Erythroblast (primary cell): ENCODE results near the gene USHBP1.
A peak's percentile ranks its signal among the peaks of the same experiment; 100 is the strongest.

Source experiments
- DNase-seq, 2 experiments: peaks; one replicate each; lab custom pipeline; 2025; lab: John Stamatoyannopoulos, UW
- GATA1 ChIP-seq: IDR thresholded peaks from 2 replicates; pipeline ENCODE4 v1.6.1; 2011; ENCODE audit warnings: low read depth, mild to moderate bottlenecking, control low read depth, low read length, moderate library complexity
- POLR2A ChIP-seq: IDR thresholded peaks from 2 replicates; pipeline ENCODE4 v1.6.1; 2011; ENCODE audit warnings: mild to moderate bottlenecking, low read length

USHBP1 gene

GRCh38 chr19:17264641-17264979 is at the start of gene USHBP1:
Gene USHBP1 (minus strand): TSS chr19:17264745. CDS start chr19:17264299, 446 bp downstream.
- TF ChIP-seq POLR2A, result no peak
- TF ChIP-seq GATA1, result no peak
- DNase-seq, result no peak

DNA sequence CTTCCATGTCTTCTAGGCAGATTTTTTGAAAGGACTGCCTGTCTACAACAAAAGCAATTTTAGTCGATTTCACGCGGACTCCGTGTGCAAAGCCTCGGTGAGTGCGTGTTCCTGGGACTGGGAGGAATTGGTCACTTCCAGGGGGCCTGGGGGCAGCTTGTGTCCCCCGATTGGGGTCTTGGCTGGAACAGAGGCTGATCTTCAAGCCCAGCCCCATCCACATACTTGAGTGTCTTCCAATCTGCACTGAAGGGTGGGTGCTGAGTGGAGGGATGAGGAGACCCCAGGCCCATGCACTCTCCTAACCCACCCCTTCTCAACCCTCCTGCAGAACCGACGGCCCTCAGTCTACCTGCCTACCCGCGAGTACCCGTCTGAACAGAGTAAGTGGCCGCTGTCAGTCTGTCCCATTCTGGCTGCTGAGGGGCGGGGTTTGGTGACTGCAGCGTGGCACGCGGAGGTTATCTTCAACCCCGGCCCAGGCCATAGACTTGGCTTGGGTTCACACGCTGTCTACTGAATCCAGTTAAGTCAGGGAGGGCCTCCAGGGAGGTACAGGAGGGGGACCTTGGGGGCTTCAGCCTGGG is 49.6 kb upstream of the USHBP1 start:
- TF ChIP-seq POLR2A, result no peak
- TF ChIP-seq GATA1, result no peak
- peak; percentile 70 to 71 for DNase-seq

DNA sequence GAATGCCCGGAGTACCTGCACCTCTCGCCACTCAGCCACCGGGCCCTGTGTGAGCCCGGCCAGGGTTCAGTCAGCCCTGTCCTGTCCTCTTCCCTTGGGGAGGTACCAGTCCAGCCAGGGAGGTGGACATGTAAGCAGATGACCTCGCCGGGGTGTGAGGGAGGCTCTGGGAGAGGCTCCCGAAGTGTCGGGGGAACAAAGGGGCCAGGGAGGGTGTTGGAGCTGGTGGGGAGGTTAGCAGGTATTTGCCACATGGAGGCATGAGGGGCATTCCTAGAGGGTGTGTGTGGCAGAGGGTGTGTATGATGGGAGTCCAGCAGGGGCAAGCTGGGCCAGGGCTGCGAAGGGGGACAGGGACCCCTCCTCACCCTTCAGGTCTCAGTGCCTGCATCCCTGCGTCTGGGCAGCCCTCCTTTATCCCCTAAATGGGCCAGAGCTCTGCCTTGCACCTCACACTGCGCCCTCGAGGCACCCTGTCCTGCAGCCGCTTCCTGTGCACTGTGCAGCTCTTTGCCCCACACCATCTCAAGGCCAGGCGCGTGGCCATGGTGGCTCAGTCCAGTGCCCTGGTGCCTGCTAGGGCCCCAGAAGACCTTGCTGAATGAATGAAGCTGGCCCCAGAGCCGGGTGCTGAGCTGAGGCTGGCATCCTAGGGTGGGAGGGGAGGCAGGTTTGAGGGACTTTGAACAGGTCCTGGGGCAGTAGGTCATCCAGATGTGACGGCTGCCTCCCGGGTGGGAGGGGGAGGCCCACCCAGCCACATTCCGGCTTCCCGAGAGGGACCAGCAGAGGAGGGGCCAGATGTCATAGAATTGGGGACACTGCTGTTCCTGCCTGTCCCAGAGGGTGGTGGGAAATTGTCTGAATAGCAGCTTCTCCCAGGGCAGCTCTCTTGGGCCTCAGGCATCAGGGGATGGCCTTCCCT is 47.9 kb upstream of the USHBP1 start:
- TF ChIP-seq POLR2A (no peak), GATA1 (no peak)
- no peak for DNase-seq

DNA sequence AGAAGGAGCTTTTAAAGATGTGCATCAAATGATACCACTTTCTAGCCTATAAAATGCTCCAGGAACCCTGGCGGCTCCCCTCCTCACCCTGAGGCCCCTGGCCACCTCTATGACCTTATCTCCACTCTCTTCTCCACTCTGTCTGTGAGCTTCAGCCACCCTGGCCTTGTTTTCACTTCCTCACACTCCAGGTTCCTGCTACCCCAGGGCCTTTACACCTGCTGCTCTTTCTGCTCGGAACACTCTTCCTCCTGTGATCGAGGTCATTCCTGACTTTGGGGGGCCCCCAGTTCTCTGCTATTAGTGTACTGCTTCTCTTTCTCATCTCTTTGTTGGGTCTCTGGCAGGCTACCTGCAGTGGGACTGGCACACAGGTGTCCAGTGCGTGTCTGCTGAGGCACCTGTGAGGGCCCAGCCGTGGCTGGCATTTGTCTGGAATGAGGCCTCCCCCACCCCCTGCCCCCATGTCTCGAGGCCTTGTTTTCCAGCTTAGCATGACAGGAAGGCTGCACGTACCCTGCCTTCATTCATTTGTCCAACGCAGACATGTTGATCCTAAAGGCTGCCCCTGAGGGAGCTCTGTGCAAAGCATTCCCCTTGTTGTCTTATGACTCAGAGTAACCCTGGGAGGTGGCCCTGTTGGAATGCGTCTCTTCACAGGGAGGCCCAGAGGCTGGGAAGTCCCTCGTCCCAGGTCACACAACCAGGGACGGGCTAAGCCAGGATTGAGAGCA is 47.1 kb upstream of the USHBP1 start:
- TF ChIP-seq GATA1, result no peak
- TF ChIP-seq POLR2A, result no peak
- DNase-seq, result no peak

- peak in 1 of 2 experiments; percentile 64 for DNase-seq
- no peak for TF ChIP-seq GATA1
- TF ChIP-seq POLR2A, result no peak
These were observed 45.5 kb upstream of the USHBP1 start for GRCh38 chr19:17309965-17310461.

- peak; percentile 100 for DNase-seq
- no peak for TF ChIP-seq GATA1
- TF ChIP-seq POLR2A, result peak; percentile 80
These were observed 44.8 kb upstream of the USHBP1 start, which contains the start of gene DDA1 for GRCh38 chr19:17309198-17309964. Gene DDA1 (plus strand): TSS chr19:17309563. CDS start chr19:17309655, 92 bp downstream.

GRCh38 chr19:17307876-17308377 is 43.4 kb upstream of the USHBP1 start:
- DNase-seq, result no peak
- TF ChIP-seq POLR2A, result no peak
- TF ChIP-seq GATA1, result no peak

GRCh38 chr19:17306285-17306714 is 41.8 kb upstream of the USHBP1 start:
- no peak for TF ChIP-seq POLR2A
- TF ChIP-seq GATA1, result no peak
- DNase-seq, result no peak

DNA sequence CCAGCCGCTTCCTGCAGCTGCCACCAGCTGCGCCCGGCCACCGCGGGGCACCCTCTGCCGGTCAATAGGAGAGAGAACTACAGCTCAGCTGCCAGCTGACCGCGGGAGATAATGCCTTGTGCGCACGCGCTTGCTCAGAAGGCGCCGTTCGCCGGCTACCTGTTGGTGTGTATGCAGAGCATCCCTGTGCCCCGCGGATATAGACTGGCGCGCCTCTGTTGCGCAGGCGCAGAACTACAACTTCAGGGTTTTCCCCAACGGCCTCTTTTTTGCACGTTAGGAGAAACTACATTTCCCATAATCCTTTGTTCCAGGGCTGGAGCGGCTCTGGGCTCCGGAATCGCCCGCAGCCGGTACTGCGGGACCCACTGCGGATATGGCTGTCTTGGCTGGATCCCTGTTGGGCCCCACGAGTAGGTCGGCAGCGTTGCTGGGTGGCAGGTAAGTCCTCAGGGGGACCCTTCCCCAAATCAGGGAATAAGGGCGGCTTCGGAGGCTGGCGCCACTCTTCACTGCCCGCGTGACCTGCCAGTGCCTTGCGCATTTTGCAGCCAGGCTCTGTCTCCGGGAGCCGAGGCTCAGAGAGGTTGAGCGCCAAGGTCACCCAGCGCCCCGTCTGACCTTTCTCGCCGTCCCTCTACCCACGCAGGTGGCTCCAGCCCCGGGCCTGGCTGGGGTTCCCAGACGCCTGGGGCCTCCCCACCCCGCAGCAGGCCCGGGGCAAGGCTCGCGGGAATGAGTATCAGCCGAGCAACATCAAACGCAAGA is 41.2 kb upstream of the USHBP1 start, which contains the start of gene MRPL34:
Gene MRPL34 (plus strand): TSS at position 356 of the 768 bp plus-strand sequence. CDS start 21 bp downstream, at position 377.
- TF ChIP-seq GATA1 (no peak), POLR2A (peak; percentile 82)
- DNase-seq, result peak; percentile 99 to 100

GRCh38 chr19:17305216-17305516 is 40.6 kb upstream of the USHBP1 start:
- TF ChIP-seq GATA1, result no peak
- no peak for TF ChIP-seq POLR2A

DNA sequence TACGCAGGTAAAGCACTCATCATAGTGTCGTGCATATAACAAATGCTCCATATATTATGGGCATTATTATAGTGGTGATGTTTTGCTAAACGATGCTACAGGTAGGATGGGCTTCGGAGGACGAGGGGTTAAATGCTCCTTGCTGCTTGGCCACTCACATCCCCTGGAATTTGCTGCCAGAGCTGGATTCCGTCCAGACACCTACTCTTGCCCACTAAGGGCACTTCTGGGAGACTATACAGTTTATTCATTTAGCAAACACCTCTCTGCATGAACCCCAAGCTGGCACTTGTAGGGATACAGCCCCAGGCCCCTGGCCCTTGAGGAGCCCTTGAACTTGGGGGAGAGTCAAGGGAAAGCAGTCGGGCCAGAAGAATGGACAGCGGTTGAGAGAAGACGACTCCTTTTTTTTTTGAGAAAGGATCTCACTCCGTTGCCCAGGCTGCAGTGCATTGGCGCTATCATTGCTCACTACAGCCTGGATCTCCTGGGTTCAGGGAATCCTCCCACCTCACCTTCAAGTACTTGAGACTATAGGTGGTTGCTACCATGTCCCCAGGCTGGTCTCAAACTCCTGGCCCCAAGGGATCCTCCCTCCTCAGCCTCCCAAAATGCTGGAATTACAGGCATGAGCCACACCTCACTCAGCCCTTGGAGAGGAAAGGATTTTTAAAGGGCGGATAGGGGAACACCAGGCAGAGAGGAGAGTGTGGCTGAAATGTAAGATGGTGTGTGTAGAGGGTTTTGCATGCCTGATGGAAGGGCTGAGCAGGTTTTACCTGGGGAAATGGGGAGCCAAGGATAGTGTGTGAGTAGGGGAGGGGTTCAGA is 40.1 kb upstream of the USHBP1 start:
- no peak for TF ChIP-seq POLR2A
- no peak for TF ChIP-seq GATA1
- no peak for DNase-seq

More at GRCh38 chr19:17305216-17305516, 40.6 kb upstream of the USHBP1 start:
- no peak for DNase-seq

- DNase-seq, result no peak
- TF ChIP-seq POLR2A (no peak), GATA1 (no peak)
These were observed 39.4 kb upstream of the USHBP1 start for GRCh38 chr19:17303940-17304267.
